Measurements from ENCODE around the gene CD101.

GRCh38 chr1:117067533-117068370 is 66.2 kb downstream of the CD101 start:
- TF ChIP-seq CTCF (IDR thresholded peaks at IDR 0.05; ENCODE audit: insufficient read depth, low read length) = peak; percentile 62
- no peak for TF ChIP-seq POLR2AphosphoS5 (IDR thresholded peaks at IDR 0.05; ENCODE audit: low read depth)
- TF ChIP-seq GABPA (IDR thresholded peaks at IDR 0.05; ENCODE audit: low read depth) = no peak
